ENCODE results near the gene FRYL.
A peak's percentile ranks its signal among the peaks of the same experiment; 100 is the strongest.

FRYL gene

GRCh38 chr4:48538358-48538757 lies 241.7 kb downstream of the FRYL start:
- TF ChIP-seq POLR2AphosphoS5 (IDR thresholded peaks at IDR 0.05; ENCODE audit: borderline replicate concordance, low read depth, low read length), result no peak
- Histone ChIP-seq H3K36me3 (ENCODE audit: insufficient read depth, low read length) (peaks cover 17% of the 10 kb centered on the region), H3K9ac (ENCODE audit: insufficient read length) (peak overlapping the region; percentile 25), H3K9me3 (ENCODE audit: low read depth, low read length) (no peaks in the 10 kb centered on the region), H3K4me3 (no peak overlapping the region), H3K27ac (0 out of 2 replicates have a peak overlapping the region, but pooled peaks have one; percentile 46)
- DNase-seq (ENCODE audit: low read depth, low spot score), result no peak

GRCh38 chr4:48526406-48526805 lies 253.7 kb downstream of the FRYL start:
- H3K4me3 ChIP-seq, result no peak overlapping the region
- no peak overlapping the region for H3K9ac ChIP-seq (ENCODE audit: insufficient read length)
- H3K36me3 ChIP-seq (ENCODE audit: insufficient read depth, low read length), result peaks cover 32% of the 10 kb centered on the region
- H3K9me3 ChIP-seq (ENCODE audit: low read depth, low read length), result no peaks in the 10 kb centered on the region
- TF ChIP-seq POLR2AphosphoS5 (IDR thresholded peaks at IDR 0.05; ENCODE audit: borderline replicate concordance, low read depth, low read length) (no peak), FOXP2 (optimal IDR thresholded peaks at IDR 0.05; ENCODE audit: control extremely low read depth, extremely low read length, insufficient read depth) (no peak), EZH2 (IDR thresholded peaks at IDR 0.05) (no peak)
- no peak for DNase-seq (ENCODE audit: low read depth, low spot score)
- H3K27ac ChIP-seq, result no peak overlapping the region

GRCh38 chr4:48518143-48518542 lies 261.9 kb downstream of the FRYL start:
- Histone ChIP-seq H3K4me3 (no peak overlapping the region), H3K27ac (no peak overlapping the region), H3K9me3 (ENCODE audit: low read depth, low read length) (no peaks in the 10 kb centered on the region), H3K9ac (ENCODE audit: insufficient read length) (no peak overlapping the region), H3K36me3 (ENCODE audit: insufficient read depth, low read length) (peaks cover 26% of the 10 kb centered on the region)
- no peak for TF ChIP-seq FOXP2 (optimal IDR thresholded peaks at IDR 0.05; ENCODE audit: control extremely low read depth, extremely low read length, insufficient read depth)
- TF ChIP-seq EZH2 (IDR thresholded peaks at IDR 0.05), result no peak
- TF ChIP-seq POLR2AphosphoS5 (IDR thresholded peaks at IDR 0.05; ENCODE audit: borderline replicate concordance, low read depth, low read length), result no peak
- no peak for DNase-seq (ENCODE audit: low read depth, low spot score)

GRCh38 chr4:48509543-48509942 lies 270.5 kb downstream of the FRYL start:
- Histone ChIP-seq H3K9me3 (ENCODE audit: low read depth, low read length) (no peaks in the 10 kb centered on the region), H3K9ac (ENCODE audit: insufficient read length) (no peak overlapping the region), H3K4me3 (no peak overlapping the region), H3K36me3 (ENCODE audit: insufficient read depth, low read length) (peaks cover 37% of the 10 kb centered on the region), H3K27ac (no peak overlapping the region)
- no peak for TF ChIP-seq EZH2 (IDR thresholded peaks at IDR 0.05)
- TF ChIP-seq POLR2AphosphoS5 (IDR thresholded peaks at IDR 0.05; ENCODE audit: borderline replicate concordance, low read depth, low read length), result no peak
- no peak for TF ChIP-seq FOXP2 (optimal IDR thresholded peaks at IDR 0.05; ENCODE audit: control extremely low read depth, extremely low read length, insufficient read depth)
- no peak for DNase-seq (ENCODE audit: low read depth, low spot score)

- H3K9me3 ChIP-seq (ENCODE audit: low read depth, low read length), result no peaks in the 10 kb centered on the region
- no peak for DNase-seq (ENCODE audit: low read depth, low spot score)
- no peak for TF ChIP-seq EZH2 (IDR thresholded peaks at IDR 0.05)
- TF ChIP-seq FOXP2 (optimal IDR thresholded peaks at IDR 0.05; ENCODE audit: control extremely low read depth, extremely low read length, insufficient read depth), result no peak
- TF ChIP-seq POLR2AphosphoS5 (IDR thresholded peaks at IDR 0.05; ENCODE audit: borderline replicate concordance, low read depth, low read length), result no peak
- no peak overlapping the region for H3K4me3 ChIP-seq
- peaks cover 14% of the 10 kb centered on the region for H3K36me3 ChIP-seq (ENCODE audit: insufficient read depth, low read length)
- H3K27ac ChIP-seq, result no peak overlapping the region
- no peak overlapping the region for H3K9ac ChIP-seq (ENCODE audit: insufficient read length)
Observed at GRCh38 chr4:48506716-48507115, 273.4 kb downstream of the FRYL start.

- Histone ChIP-seq H3K9me3 (ENCODE audit: low read depth, low read length) (no peaks in the 10 kb centered on the region), H3K27ac (no peak overlapping the region), H3K36me3 (ENCODE audit: insufficient read depth, low read length) (peaks cover 3% of the 10 kb centered on the region; the same call in 1 of the 2 replicates), H3K4me3 (no peak overlapping the region), H3K9ac (ENCODE audit: insufficient read length) (no peak overlapping the region)
- DNase-seq (ENCODE audit: low read depth, low spot score), result no peak
- TF ChIP-seq FOXP2 (optimal IDR thresholded peaks at IDR 0.05; ENCODE audit: control extremely low read depth, extremely low read length, insufficient read depth), result no peak
- no peak for TF ChIP-seq POLR2AphosphoS5 (IDR thresholded peaks at IDR 0.05; ENCODE audit: borderline replicate concordance, low read depth, low read length)
- no peak for TF ChIP-seq EZH2 (IDR thresholded peaks at IDR 0.05)
Observed at GRCh38 chr4:48504352-48504751, 275.7 kb downstream of the FRYL start.

GRCh38 chr4:48504026-48504330 lies 276.1 kb downstream of the FRYL start:
- no peak overlapping the region for H3K27ac ChIP-seq
- H3K4me3 ChIP-seq, result no peak overlapping the region
- no peak for TF ChIP-seq FOXP2 (optimal IDR thresholded peaks at IDR 0.05; ENCODE audit: control extremely low read depth, extremely low read length, insufficient read depth)
- no peak for TF ChIP-seq EZH2 (IDR thresholded peaks at IDR 0.05)
- TF ChIP-seq POLR2AphosphoS5 (IDR thresholded peaks at IDR 0.05; ENCODE audit: borderline replicate concordance, low read depth, low read length), result no peak
- no peaks in the 10 kb centered on the region for H3K9me3 ChIP-seq (ENCODE audit: low read depth, low read length)
- DNase-seq (ENCODE audit: low read depth, low spot score), result no peak
- H3K9ac ChIP-seq (ENCODE audit: insufficient read length), result no peak overlapping the region
- H3K36me3 ChIP-seq (ENCODE audit: insufficient read depth, low read length), result peaks cover 5% of the 10 kb centered on the region; the same call in 1 of the 2 replicates

GRCh38 chr4:48503233-48504025 lies 276.6 kb downstream of the FRYL start:
- Histone ChIP-seq H3K4me3 (no peak overlapping the region), H3K36me3 (ENCODE audit: insufficient read depth, low read length) (peaks cover 5% of the 10 kb centered on the region; the same call in 1 of the 2 replicates), H3K9ac (ENCODE audit: insufficient read length) (no peak overlapping the region), H3K9me3 (ENCODE audit: low read depth, low read length) (no peaks in the 10 kb centered on the region), H3K27ac (peak overlapping the region; percentile 8; the same call in 1 of the 2 replicates)
- TF ChIP-seq POLR2AphosphoS5 (IDR thresholded peaks at IDR 0.05; ENCODE audit: borderline replicate concordance, low read depth, low read length) (no peak), EZH2 (IDR thresholded peaks at IDR 0.05) (no peak), FOXP2 (optimal IDR thresholded peaks at IDR 0.05; ENCODE audit: control extremely low read depth, extremely low read length, insufficient read depth) (no peak)
- no peak for DNase-seq (ENCODE audit: low read depth, low spot score)

Data from SK-N-MC (cell line).